Naive thymus-derived CD4-positive, alpha-beta T cell (primary cell): ENCODE data around the gene ZC3HAV1. TPM values are rescaled to one million over a fixed set of nuclear protein-coding genes. Genes with fewer than 3 reads are reported as not detected.

Experiments used
- ATAC-seq: fragments of 150-1000 bp; cut with Tn5 transposase; 2 replicates; pipeline ENCODE4 v1.10.0; 2021; ENCODE audit warnings: mild to moderate bottlenecking, moderate library complexity
- CTCF ChIA-PET: fragments of 350-600 bp; sonication (Branson Sonifier 250); formaldehyde crosslinking; loops from one replicate; lab custom pipeline; 2021; ENCODE audit warnings: antibody characterized with exemption; lab: Charles Lee
- POLR2A ChIA-PET: fragments of 350-600 bp; sonication (Branson Sonifier 250); formaldehyde crosslinking; loops from one replicate; lab custom pipeline; 2021; ENCODE audit warnings: antibody characterized with exemption, inconsistent platforms; lab: Charles Lee
- DNase-seq, 9 donors: peaks; one replicate each; pipeline versions ENCODE4 v3.0.0 to v3.0.0-alpha.2; 2020 to 2022; ENCODE audit warnings: mixed read lengths in 1 of 9
- H3K27ac ChIP-seq: one replicate; pipeline ENCODE4 v1.7.0; 2013; ENCODE audit warnings: mild to moderate bottlenecking, low read depth, low read length, moderate library complexity
- H3K27me3 ChIP-seq, 2 donors: one replicate each; pipeline ENCODE4 v1.7.0; 2013; ENCODE audit warnings: low read length in 2 of 2, mild to moderate bottlenecking in 2 of 2, moderate library complexity in 2 of 2; ENCODE audit not compliant: control insufficient read depth in 2 of 2, insufficient read depth in 2 of 2
- H3K36me3 ChIP-seq, 3 experiments: 1 replicate in 2 of 3; 2 replicates in 1 of 3; pipeline ENCODE4 v1.7.0; 2013; ENCODE audit warnings: low read length in 3 of 3, mild to moderate bottlenecking in 3 of 3, moderate library complexity in 1 of 3; ENCODE audit not compliant: insufficient read depth in 3 of 3, control insufficient read depth in 2 of 3
- H3K4me1 ChIP-seq, 2 donors: one replicate each; pipeline ENCODE4 v1.7.0; 2013; ENCODE audit warnings: low read length in 2 of 2, mild to moderate bottlenecking in 2 of 2, moderate library complexity in 1 of 2; ENCODE audit not compliant: control insufficient read depth in 2 of 2, insufficient read depth in 2 of 2
- H3K4me3 ChIP-seq: 2 replicates; pipeline ENCODE4 v1.7.0; 2013; ENCODE audit warnings: mild to moderate bottlenecking, low read length
- H3K9me3 ChIP-seq, 3 experiments: 1 replicate in 2 of 3; 2 replicates in 1 of 3; pipeline ENCODE4 v1.7.0; 2013; ENCODE audit warnings: low read length in 3 of 3; ENCODE audit not compliant: control insufficient read depth in 2 of 3
- H3K27ac Mint-ChIP-seq, 9 donors: one replicate each; pipeline ENCODE4 v1.8.0; 2020 to 2022; ENCODE audit warnings: mixed read lengths in 9 of 9, mild to moderate bottlenecking in 8 of 9, moderate library complexity in 5 of 9, inconsistent platforms in 2 of 9
- H3K27me3 Mint-ChIP-seq, 5 donors: one replicate each; pipeline ENCODE4 v1.8.0; 2021 to 2022; ENCODE audit warnings: mixed read lengths in 5 of 5, mild to moderate bottlenecking in 1 of 5
- H3K36me3 Mint-ChIP-seq, 5 donors: one replicate each; pipeline ENCODE4 v1.8.0; 2020 to 2022; ENCODE audit warnings: mixed read lengths in 5 of 5, mild to moderate bottlenecking in 3 of 5, inconsistent platforms in 1 of 5
- H3K4me1 Mint-ChIP-seq, 7 donors: one replicate each; pipeline ENCODE4 v1.8.0; 2020 to 2022; ENCODE audit warnings: mixed read lengths in 7 of 7, mild to moderate bottlenecking in 3 of 7, inconsistent platforms in 1 of 7
- H3K4me3 Mint-ChIP-seq, 10 donors: one replicate each; pipeline ENCODE4 v1.8.0; 2020 to 2022; ENCODE audit warnings: mild to moderate bottlenecking in 10 of 10, mixed read lengths in 10 of 10, moderate library complexity in 6 of 10, inconsistent platforms in 2 of 10
- H3K9me3 Mint-ChIP-seq, 11 donors: one replicate each; pipeline ENCODE4 v1.8.0; 2020 to 2022; ENCODE audit warnings: mixed read lengths in 11 of 11, mild to moderate bottlenecking in 4 of 11, inconsistent platforms in 1 of 11, moderate library complexity in 1 of 11
- intact Hi-C, 2 donors: fragments of 100-400 bp; cut with micrococcal nuclease; formaldehyde crosslinking; loops; one replicate each; pipeline ENCODE4 v1.15.1; 2023
- polyA plus RNA-seq, 2 donors: library from polyadenylated mRNA; unstranded; fragments of 300-500 nt; fragmentation: Illumina TruSeq; gene quantifications; one replicate each; pipeline ENCODE4 v1.2.3, GENCODE V29; 2021
- total RNA-seq, 6 experiments: library from RNA in 5 of 6; stranded (reverse) in 5 of 6; gene quantifications; 1 replicate in 5 of 6; 2 replicates in 1 of 6; pipeline ENCODE4 v1.2.3 and lab custom pipeline; 2021 to 2026

Gene ZC3HAV1
- total RNA-seq: 100 to 1,000 TPM; 129 to 181 (median 152) TPM
- polyA plus RNA-seq: 100 to 1,000 TPM; 165 to 249 TPM
- 832 reads per million, percentile 99 among the genes with 10 or more reads in this experiment for total RNA-seq (lab: John Stamatoyannopoulos, UW)

GRCh38 chr7:139109188-139109982, at the start of gene ZC3HAV1:
Gene ZC3HAV1, minus strand, starts transcription at chr7:139109720. Its CDS starts 389 bp downstream, at chr7:139109331.
- DNase-seq (peak; percentile 68 to 94 (median 90)), ATAC-seq (peak; percentile 91)
- H3K4me3 Mint-ChIP-seq: peak within 1 kb of the TSS; percentile 92 to 100 (median 98)
- peak within 1 kb of the TSS; percentile 96 to 100 (median 98) for H3K27ac Mint-ChIP-seq
- no peaks in the 10 kb centered on the region for H3K27me3 Mint-ChIP-seq
- Histone ChIP-seq H3K4me1 (peaks cover 13 to 22% of the 10 kb centered on the region in 2 donors), H3K9me3 (no peaks in the 10 kb centered on the region), H3K27ac (peak within 1 kb of the TSS; percentile 93), H3K36me3 (peaks cover 0 to 21% (median 0%) of the 10 kb centered on the region in 3 experiments), H3K27me3 (no peaks in the 10 kb centered on the region), H3K4me3 (peak within 1 kb of the TSS; percentile 80)
- peaks cover 0 to 12% (median 4%) of the 10 kb centered on the region in 11 donors for H3K9me3 Mint-ChIP-seq
- CTCF ChIA-PET: interaction anchor here (0.6 to 0.9 kb wide), 2 partner anchors 14 to 24 kb away, joined by 3 to 4 read pairs; a partner anchor contains a TSS
- H3K4me1 Mint-ChIP-seq: peaks cover 24 to 49% (median 42%) of the 10 kb centered on the region in 7 donors
- POLR2A ChIA-PET: interaction anchor here (0.6 to 2.1 kb wide), 12 partner anchors 9 to 35 kb away, joined by 3 to 29 read pairs (median 4); no protein-coding TSS in a partner anchor
- H3K36me3 Mint-ChIP-seq: peaks cover 8 to 37% (median 25%) of the 10 kb centered on the region in 5 donors
- intact Hi-C loops: loop anchor here (1.0 to 10.0 kb wide), 11 partner anchors 9 to 1265 kb away; partner anchors contain the start of genes UBN2 (in 2 of the 2) and LUC7L2 (in 1 of the 2)

DNA sequence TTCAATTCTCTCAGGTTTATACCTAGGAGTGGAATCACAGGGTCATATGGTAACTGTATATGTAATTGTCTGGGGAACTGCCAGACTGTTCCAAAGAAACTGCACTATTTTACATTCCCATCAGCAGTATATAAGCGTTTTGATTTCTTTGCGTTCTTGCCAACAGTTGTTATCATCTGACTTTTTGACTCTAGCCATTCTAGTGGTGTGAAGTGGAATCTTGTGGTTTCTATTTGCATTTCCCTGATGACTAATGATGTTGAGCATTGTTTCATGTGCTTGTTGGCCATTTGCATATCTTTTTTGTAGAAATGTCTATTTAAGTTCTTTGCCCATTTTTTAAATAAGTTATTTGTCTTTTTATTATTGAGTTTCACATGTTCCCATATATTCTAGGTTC, 44.3 kb upstream of the ZC3HAV1 start:
- H3K27me3 ChIP-seq: no peaks in the 10 kb centered on the region
- POLR2A ChIA-PET: no interaction called here
- Mint-ChIP-seq H3K27me3 (peaks cover 0 to 3% (median 0%) of the 10 kb centered on the region in 5 donors), H3K27ac (no peak overlapping the region), H3K4me3 (no peak overlapping the region), H3K9me3 (peaks cover 0 to 4% (median 3%) of the 10 kb centered on the region in 11 donors), H3K4me1 (peaks cover 0 to 5% (median 0%) of the 10 kb centered on the region in 7 donors), H3K36me3 (peaks cover 4 to 18% (median 5%) of the 10 kb centered on the region in 5 donors)
- no peaks in the 10 kb centered on the region for H3K36me3 ChIP-seq
- H3K9me3 ChIP-seq: no peaks in the 10 kb centered on the region
- intact Hi-C loops: no loop called here
- no peaks in the 10 kb centered on the region for H3K4me1 ChIP-seq
- H3K27ac ChIP-seq: no peak overlapping the region
- CTCF ChIA-PET: no interaction called here
- ATAC-seq (no peak), DNase-seq (no peak)
- no peak overlapping the region for H3K4me3 ChIP-seq

DNA sequence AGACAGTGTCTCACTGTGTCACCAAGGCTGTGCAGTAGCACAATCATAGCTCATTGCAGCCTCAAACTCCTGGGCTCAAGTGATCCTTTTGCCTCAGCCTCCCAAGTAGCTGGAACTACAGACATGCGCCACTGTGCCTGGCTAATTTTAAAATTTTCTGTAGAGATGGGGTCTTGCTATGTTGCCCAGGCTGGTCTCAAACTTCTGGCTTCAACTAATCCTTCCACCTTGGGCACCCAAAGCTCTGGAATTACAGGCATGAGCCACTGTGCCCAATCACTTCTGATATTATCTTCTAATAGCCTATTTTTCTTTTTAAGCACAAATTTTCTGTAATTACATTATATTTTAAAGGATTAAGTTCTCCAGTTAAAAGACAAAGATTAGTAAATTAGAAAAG, 42.6 kb upstream of the ZC3HAV1 start:
- DNase-seq (no peak), ATAC-seq (no peak)
- Mint-ChIP-seq H3K4me1 (peaks cover 0 to 5% (median 0%) of the 10 kb centered on the region in 7 donors), H3K9me3 (peaks cover 0 to 4% (median 0%) of the 10 kb centered on the region in 11 donors), H3K27ac (no peak overlapping the region), H3K36me3 (peaks cover 4 to 26% (median 12%) of the 10 kb centered on the region in 5 donors), H3K4me3 (no peak overlapping the region), H3K27me3 (peaks cover 0 to 3% (median 0%) of the 10 kb centered on the region in 5 donors)
- H3K27ac ChIP-seq: no peak overlapping the region
- H3K9me3 ChIP-seq: no peaks in the 10 kb centered on the region
- ChIA-PET CTCF (no interaction called here), POLR2A (no interaction called here)
- H3K27me3 ChIP-seq: no peaks in the 10 kb centered on the region
- no peaks in the 10 kb centered on the region for H3K36me3 ChIP-seq
- intact Hi-C loops: no loop called here
- H3K4me1 ChIP-seq: no peaks in the 10 kb centered on the region
- no peak overlapping the region for H3K4me3 ChIP-seq

- CTCF ChIA-PET: no interaction called here
These were observed 29.6 kb upstream of the ZC3HAV1 start for GRCh38 chr7:139139150-139139549.

DNA sequence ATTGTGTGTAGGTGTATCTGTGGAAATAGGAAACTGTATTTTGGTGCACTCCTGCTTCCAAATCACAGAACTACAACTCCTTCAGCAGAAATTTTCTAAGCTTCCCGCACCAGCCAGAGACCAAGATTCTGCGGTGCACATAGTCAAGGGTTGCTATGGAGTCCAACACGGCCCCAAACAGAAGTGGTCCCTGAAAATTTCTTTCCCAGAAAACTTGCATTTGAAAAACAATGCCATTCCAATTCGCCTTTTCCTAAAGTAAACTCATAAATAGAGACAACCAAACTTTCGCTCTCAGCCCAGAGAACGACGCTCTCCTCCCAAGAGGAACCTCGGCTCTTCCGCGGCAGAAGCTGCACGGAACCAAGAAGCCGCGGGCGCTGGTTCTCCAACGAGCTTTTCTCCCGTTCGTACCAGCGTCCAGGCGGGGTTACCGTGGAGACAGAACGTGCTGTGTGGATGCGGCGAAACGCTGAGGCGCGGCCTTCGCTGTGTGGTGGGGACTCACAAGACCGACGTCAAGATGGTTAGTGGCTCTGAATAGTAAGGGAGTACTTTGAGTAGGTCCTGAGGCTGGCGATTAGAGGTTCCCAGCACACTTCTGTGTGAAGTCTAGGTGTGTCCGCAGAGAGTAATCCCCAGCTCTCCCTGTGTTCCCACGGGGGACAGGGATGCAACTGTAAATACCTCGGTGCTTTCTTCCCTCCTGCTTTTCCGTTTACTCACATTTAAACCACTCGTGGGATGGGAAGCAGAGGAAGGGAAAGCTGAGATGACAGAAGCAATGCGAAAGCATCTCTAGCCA, 24.0 kb upstream of the ZC3HAV1 start:
- no peaks in the 10 kb centered on the region for H3K36me3 ChIP-seq
- peak overlapping the region; percentile 72 for H3K27ac ChIP-seq
- Mint-ChIP-seq H3K9me3 (no peaks in the 10 kb centered on the region), H3K4me3 (peak overlapping the region; percentile 85 to 96 (median 90)), H3K27ac (peak overlapping the region; percentile 76 to 95 (median 85)), H3K4me1 (peaks cover 11 to 33% (median 16%) of the 10 kb centered on the region in 7 donors), H3K36me3 (peaks cover 0 to 4% (median 0%) of the 10 kb centered on the region in 5 donors), H3K27me3 (peaks cover 0 to 5% (median 0%) of the 10 kb centered on the region in 5 donors)
- ChIA-PET CTCF (interaction anchor here (0.6 to 2.3 kb wide), 7 partner anchors 23 to 395 kb away, joined by 3 to 10 read pairs (median 4); no protein-coding TSS in a partner anchor), POLR2A (interaction anchor here (0.8 to 2.2 kb wide), 14 partner anchors 12 to 241 kb away, joined by 3 to 8 read pairs (median 4); partner anchors contain the start of genes LUC7L2 and UBN2)
- H3K9me3 ChIP-seq: no peaks in the 10 kb centered on the region
- DNase-seq: peak; percentile 68 to 86 (median 83)
- peak overlapping the region; percentile 86 for H3K4me3 ChIP-seq
- intact Hi-C loops: loop anchor here (1.0 to 10.0 kb wide), 13 partner anchors 14 to 673 kb away; partner anchors contain the start of genes UBN2 (in 2 of the 2), ZC3HAV1 (in 2 of the 2), LUC7L2 (in 1 of the 2) and TRIM24 (in 1 of the 2)
- H3K27me3 ChIP-seq: no peaks in the 10 kb centered on the region
- ATAC-seq: peak; percentile 98
- H3K4me1 ChIP-seq: peaks cover 0 to 10% of the 10 kb centered on the region in 2 donors

More at GRCh38 chr7:139139150-139139549, 29.6 kb upstream of the ZC3HAV1 start:
- Mint-ChIP-seq H3K4me3 (no peak overlapping the region), H3K4me1 (peaks cover 0 to 4% (median 0%) of the 10 kb centered on the region in 7 donors), H3K36me3 (peaks cover 0 to 14% (median 6%) of the 10 kb centered on the region in 5 donors), H3K9me3 (no peaks in the 10 kb centered on the region), H3K27me3 (no peaks in the 10 kb centered on the region), H3K27ac (no peak overlapping the region)
- H3K27ac ChIP-seq: no peak overlapping the region
- no peak for ATAC-seq
- H3K36me3 ChIP-seq: no peaks in the 10 kb centered on the region
- H3K4me3 ChIP-seq: no peak overlapping the region
- POLR2A ChIA-PET: no interaction called here
- no peaks in the 10 kb centered on the region for H3K27me3 ChIP-seq
- no peak for DNase-seq
- peaks cover 0 to 2% of the 10 kb centered on the region in 2 donors for H3K4me1 ChIP-seq
- no peaks in the 10 kb centered on the region for H3K9me3 ChIP-seq
- intact Hi-C loops: loop anchor here in 1 of 2 donors (10.0 kb wide), 1 partner anchor 384 kb away; no protein-coding TSS in a partner anchor
